CD14-positive monocyte (primary cell): ENCODE results near the gene ANKRD40CL. TPM values are rescaled to one million over a fixed set of nuclear protein-coding genes. Genes with fewer than 3 reads are reported as not detected.

Experiments used
- DNase-seq, 3 donors: peaks; one replicate each; pipeline ENCODE4 v3.0.0-alpha.2; 2011 to 2022
- H2AFZ ChIP-seq: 2 replicates; pipeline ENCODE4 v1.6.0; 2012; ENCODE audit warnings: mild to moderate bottlenecking, low read depth, low read length, inconsistent platforms; ENCODE audit not compliant: insufficient read depth, poor library complexity, severe bottlenecking
- H3K27ac ChIP-seq, 2 donors: 1 replicate in 1 of 2; 2 replicates in 1 of 2; pipeline ENCODE4 v1.5.1; 2012 to 2013; ENCODE audit warnings: low read length in 2 of 2, control low read depth in 1 of 2, inconsistent platforms in 1 of 2, low read depth in 1 of 2, mild to moderate bottlenecking in 1 of 2
- H3K27me3 ChIP-seq, 2 donors: one replicate each; pipeline versions ENCODE4 v1.6.0 to v1.6.1; 2011 to 2013; ENCODE audit warnings: low read length in 2 of 2; ENCODE audit not compliant: control insufficient read depth in 2 of 2, insufficient read depth in 2 of 2
- H3K36me3 ChIP-seq, 2 donors: replicated peaks in 1 of 2; 1 replicate in 1 of 2; 2 replicates in 1 of 2; pipeline versions ENCODE4 v1.5.1 to v1.6.1; 2012 to 2013; ENCODE audit warnings: low read length in 2 of 2, control low read depth in 1 of 2, inconsistent platforms in 1 of 2, mild to moderate bottlenecking in 1 of 2; ENCODE audit not compliant: insufficient read depth in 2 of 2, control insufficient read depth in 1 of 2
- H3K4me1 ChIP-seq, 2 donors: 1 replicate in 1 of 2; 2 replicates in 1 of 2; pipeline versions ENCODE4 v1.5.1 to v1.6.1; 2012 to 2013; ENCODE audit warnings: low read length in 2 of 2, control low read depth in 1 of 2, inconsistent platforms in 1 of 2, mild to moderate bottlenecking in 1 of 2, moderate library complexity in 1 of 2; ENCODE audit not compliant: insufficient read depth in 2 of 2, control insufficient read depth in 1 of 2
- H3K4me2 ChIP-seq: replicated peaks from 2 replicates; pipeline ENCODE3; 2012; ENCODE audit warnings: low read length, moderate library complexity, mild to moderate bottlenecking; ENCODE audit not compliant: poor library complexity, severe bottlenecking; ENCODE audit errors: extremely low read depth
- H3K4me3 ChIP-seq, 3 experiments: fragments of 200-600 bp in 1 of 3; sonication (generic) in 1 of 3; replicated peaks in 1 of 3; 1 replicate in 2 of 3; 2 replicates in 1 of 3; pipeline ENCODE4 v1.5.1; 2011 to 2013; ENCODE audit warnings: low read length in 3 of 3, mild to moderate bottlenecking in 3 of 3, control low read depth in 2 of 3, low read depth in 2 of 3, inconsistent platforms in 1 of 3, moderate library complexity in 1 of 3
- H3K79me2 ChIP-seq: 2 replicates; pipeline ENCODE4 v1.6.0; 2012; ENCODE audit warnings: mild to moderate bottlenecking, control low read depth, inconsistent platforms, low read length, moderate library complexity; ENCODE audit not compliant: insufficient read depth
- H3K9ac ChIP-seq: 2 replicates; pipeline ENCODE4 v1.6.0; 2017; ENCODE audit warnings: low read length, mild to moderate bottlenecking; ENCODE audit not compliant: insufficient read depth, poor library complexity, severe bottlenecking
- H3K9me3 ChIP-seq, 2 donors: replicated peaks in 1 of 2; 1 replicate in 1 of 2; 2 replicates in 1 of 2; pipeline versions ENCODE4 v1.5.1 to v1.6.1; 2012 to 2013; ENCODE audit warnings: low read length in 2 of 2, control low read depth in 1 of 2; ENCODE audit not compliant: control insufficient read depth in 1 of 2, insufficient read depth in 1 of 2
- H4K20me1 ChIP-seq: 2 replicates; pipeline ENCODE4 v1.6.0; 2012; ENCODE audit warnings: mild to moderate bottlenecking, low read length, control low read depth, moderate library complexity; ENCODE audit not compliant: insufficient read depth
- H3K27ac Mint-ChIP-seq, 7 donors: one replicate each; pipeline ENCODE4 v1.8.0; 2020; ENCODE audit warnings: mild to moderate bottlenecking in 7 of 7, mixed read lengths in 7 of 7, moderate library complexity in 6 of 7, inconsistent platforms in 2 of 7
- H3K27me3 Mint-ChIP-seq, 3 donors: one replicate each; pipeline ENCODE4 v1.8.0; 2021 to 2022; ENCODE audit warnings: low read depth in 3 of 3, mild to moderate bottlenecking in 3 of 3, mixed read lengths in 3 of 3, moderate library complexity in 3 of 3, inconsistent platforms in 1 of 3
- H3K36me3 Mint-ChIP-seq, 2 donors: one replicate each; pipeline ENCODE4 v1.8.0; 2020; ENCODE audit warnings: mixed read lengths in 2 of 2, inconsistent platforms in 1 of 2, mild to moderate bottlenecking in 1 of 2
- H3K4me1 Mint-ChIP-seq: one replicate; pipeline ENCODE4 v1.8.0; 2020; ENCODE audit warnings: mild to moderate bottlenecking, mixed read lengths
- H3K4me3 Mint-ChIP-seq, 2 donors: one replicate each; pipeline ENCODE4 v1.8.0; 2020; ENCODE audit warnings: mild to moderate bottlenecking in 2 of 2, mixed read lengths in 2 of 2, moderate library complexity in 1 of 2
- H3K9me3 Mint-ChIP-seq, 7 donors: one replicate each; pipeline ENCODE4 v1.8.0; 2020 to 2022; ENCODE audit warnings: mixed read lengths in 7 of 7, mild to moderate bottlenecking in 6 of 7, moderate library complexity in 6 of 7, inconsistent platforms in 2 of 7
- WGBS: methylation state at CpG from one replicate; pipeline ENCODE4 v1.1.5; 2013; ENCODE audit warnings: missing lambda C conversion rate; ENCODE audit not compliant: insufficient coverage; 5-methylcytosine and 5-hydroxymethylcytosine counted together
- intact Hi-C, 2 donors: fragments of 100-400 bp; cut with micrococcal nuclease; formaldehyde crosslinking; loops; one replicate each; pipeline versions ENCODE4 v1.15.0 to v1.15.1; 2023
- polyA plus RNA-seq, 3 donors: library from polyadenylated mRNA; depleted of rRNA in 1 of 3; unstranded in 2 of 3; stranded (reverse) in 1 of 3; fragments of 300-500 nt in 2 of 3; fragments of >200 nt in 1 of 3; fragmentation: Illumina TruSeq in 2 of 3; gene quantifications; 1 replicate in 2 of 3; 2 replicates in 1 of 3; pipeline ENCODE4 v1.2.3, GENCODE V29; 2012 to 2021
- TF ChIP-seq, protein P1 (sequence below): fragments of 200-600 bp; IDR thresholded peaks from one replicate; pipeline ENCODE4 v1.8.0; 2022; ENCODE audit warnings: antibody characterized with exemption, mild to moderate bottlenecking

Gene ANKRD40CL
- polyA plus RNA-seq, 3 donors: not detected

DNA sequence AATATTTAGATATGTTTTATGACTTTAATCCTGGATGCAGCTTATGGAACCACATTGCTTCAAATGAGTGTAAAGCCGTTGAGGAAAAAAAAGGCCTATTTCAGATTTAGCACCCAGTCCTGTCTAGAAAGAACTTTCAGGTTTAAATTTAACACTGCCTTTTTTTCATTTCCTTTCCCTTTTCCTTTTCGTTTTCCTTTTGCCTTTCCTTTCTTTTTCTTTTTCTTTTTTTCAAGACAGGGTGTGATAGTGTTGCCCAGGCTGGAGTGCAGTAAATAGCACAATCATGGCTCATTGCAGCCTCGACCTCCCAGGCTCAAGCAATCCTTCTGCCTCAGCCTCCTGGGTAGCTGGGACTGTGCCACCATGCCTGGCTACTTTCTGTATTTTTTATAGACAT is 32.0 kb downstream of the ANKRD40CL start:
- H3K9ac ChIP-seq: no peak overlapping the region
- WGBS: no CpG with 5 or more reads among the region's 3 CpGs

GRCh38 chr17:50731575-50732460 is 35.5 kb downstream of the ANKRD40CL start:
- Mint-ChIP-seq H3K27ac (peak overlapping the region in 6 of 7 donors; percentile 14 to 59 (median 45)), H3K9me3 (no peaks in the 10 kb centered on the region), H3K27me3 (no peaks in the 10 kb centered on the region), H3K4me3 (no peak overlapping the region), H3K4me1 (peaks cover 21% of the 10 kb centered on the region), H3K36me3 (peaks cover 5 to 18% of the 10 kb centered on the region in 2 donors)
- H3K79me2 ChIP-seq: peaks cover 100% of the 10 kb centered on the region
- TF ChIP-seq, protein P1, sequence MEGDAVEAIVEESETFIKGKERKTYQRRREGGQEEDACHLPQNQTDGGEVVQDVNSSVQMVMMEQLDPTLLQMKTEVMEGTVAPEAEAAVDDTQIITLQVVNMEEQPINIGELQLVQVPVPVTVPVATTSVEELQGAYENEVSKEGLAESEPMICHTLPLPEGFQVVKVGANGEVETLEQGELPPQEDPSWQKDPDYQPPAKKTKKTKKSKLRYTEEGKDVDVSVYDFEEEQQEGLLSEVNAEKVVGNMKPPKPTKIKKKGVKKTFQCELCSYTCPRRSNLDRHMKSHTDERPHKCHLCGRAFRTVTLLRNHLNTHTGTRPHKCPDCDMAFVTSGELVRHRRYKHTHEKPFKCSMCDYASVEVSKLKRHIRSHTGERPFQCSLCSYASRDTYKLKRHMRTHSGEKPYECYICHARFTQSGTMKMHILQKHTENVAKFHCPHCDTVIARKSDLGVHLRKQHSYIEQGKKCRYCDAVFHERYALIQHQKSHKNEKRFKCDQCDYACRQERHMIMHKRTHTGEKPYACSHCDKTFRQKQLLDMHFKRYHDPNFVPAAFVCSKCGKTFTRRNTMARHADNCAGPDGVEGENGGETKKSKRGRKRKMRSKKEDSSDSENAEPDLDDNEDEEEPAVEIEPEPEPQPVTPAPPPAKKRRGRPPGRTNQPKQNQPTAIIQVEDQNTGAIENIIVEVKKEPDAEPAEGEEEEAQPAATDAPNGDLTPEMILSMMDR: no peak
- H3K36me3 ChIP-seq: peaks cover 0 to 1% of the 10 kb centered on the region in 2 donors
- H3K4me3 ChIP-seq: no peak overlapping the region
- no peak overlapping the region for H2AFZ ChIP-seq
- no peaks in the 10 kb centered on the region for H3K4me1 ChIP-seq
- H3K27me3 ChIP-seq: no peaks in the 10 kb centered on the region
- intact Hi-C loops: no loop called here
- peak overlapping the region in 1 of 2 donors; percentile 51 for H3K27ac ChIP-seq
- no peak for DNase-seq
- no peak overlapping the region for H3K9ac ChIP-seq
- no peak overlapping the region for H3K4me2 ChIP-seq
- H4K20me1 ChIP-seq: peaks cover 100% of the 10 kb centered on the region
- WGBS: 82% methylated on average over 3 of the region's 7 CpGs
- no peaks in the 10 kb centered on the region for H3K9me3 ChIP-seq

More for the DNA sequence above, 32.0 kb downstream of the ANKRD40CL start:
- H3K27ac Mint-ChIP-seq: peak overlapping the region in 3 of 7 donors; percentile 44 to 71 (median 63)
- Histone ChIP-seq H3K27ac (no peak overlapping the region), H3K9me3 (no peaks in the 10 kb centered on the region), H3K36me3 (peaks cover 31 to 36% of the 10 kb centered on the region in 2 donors), H3K4me2 (no peak overlapping the region), H2AFZ (no peak overlapping the region), H3K4me1 (no peaks in the 10 kb centered on the region), H3K4me3 (no peak overlapping the region), H3K27me3 (no peaks in the 10 kb centered on the region), H4K20me1 (peaks cover 100% of the 10 kb centered on the region), H3K79me2 (peaks cover 100% of the 10 kb centered on the region)
- intact Hi-C loops: no loop called here
- no peak for DNase-seq
- no peaks in the 10 kb centered on the region for H3K9me3 Mint-ChIP-seq
- peaks cover 23 to 45% of the 10 kb centered on the region in 2 donors for H3K36me3 Mint-ChIP-seq
- peaks cover 12% of the 10 kb centered on the region for H3K4me1 Mint-ChIP-seq
- H3K4me3 Mint-ChIP-seq: no peak overlapping the region
- TF ChIP-seq, protein P1: no peak
- no peaks in the 10 kb centered on the region for H3K27me3 Mint-ChIP-seq
